MV-4-11 (cell line): ENCODE results near the gene ODR4.
A peak's percentile ranks its signal among the peaks of the same experiment; 100 is the strongest.
"Not testable (repeated sequence)": the region's sequence is repeated elsewhere in the genome, so short reads cannot be mapped to it uniquely, and the experiment has no call there.

Experiments
- DNase-seq: peaks from one replicate; lab custom pipeline; 2025; lab: John Stamatoyannopoulos, UW

Gene ODR4

DNA sequence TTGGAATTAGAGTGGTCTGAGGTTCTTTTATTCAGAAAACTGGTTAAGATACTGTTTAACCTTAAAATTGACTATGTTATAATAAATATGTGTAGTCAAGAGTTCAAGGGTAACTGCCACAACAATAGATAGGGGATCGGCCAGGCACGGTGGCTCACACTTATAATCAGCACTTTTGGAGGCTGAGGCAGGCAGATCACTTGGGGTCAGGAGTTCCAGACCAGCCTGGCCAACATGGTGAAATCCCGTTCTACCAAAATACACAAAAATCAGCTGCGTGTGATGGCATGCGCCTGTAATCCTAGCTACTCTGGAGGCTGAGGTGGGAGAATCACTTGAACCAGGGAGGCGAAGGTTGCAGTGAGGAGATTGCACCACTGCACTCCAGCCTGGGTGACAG, 45.8 kb downstream of the ODR4 start:
- DNase-seq: no peak

- DNase-seq: no peak
Observed at GRCh38 chr1:186424539-186424938, 48.9 kb downstream of the ODR4 start.

GRCh38 chr1:186426118-186426517, 50.5 kb downstream of the ODR4 start:
- no peak for DNase-seq

DNA sequence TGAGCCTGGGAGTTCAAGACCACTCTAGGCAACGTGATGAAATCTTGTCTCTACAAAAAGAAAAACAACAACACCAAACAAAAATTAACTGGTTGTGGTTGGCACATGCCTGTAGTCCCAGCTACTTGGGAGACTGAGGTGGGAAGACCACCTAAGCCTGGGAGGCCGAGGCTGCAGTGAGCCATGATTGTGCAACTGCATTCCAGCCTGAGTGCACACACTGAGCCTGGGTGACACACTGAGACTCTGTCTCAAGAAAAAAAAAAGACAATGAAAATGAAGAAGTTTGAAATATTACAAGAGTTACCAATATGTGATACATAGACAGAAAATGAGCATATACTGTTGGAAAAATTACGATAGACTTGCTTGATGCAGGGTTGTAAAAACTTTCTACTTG, 53.4 kb downstream of the ODR4 start:
- DNase-seq: peak; percentile 41

DNA sequence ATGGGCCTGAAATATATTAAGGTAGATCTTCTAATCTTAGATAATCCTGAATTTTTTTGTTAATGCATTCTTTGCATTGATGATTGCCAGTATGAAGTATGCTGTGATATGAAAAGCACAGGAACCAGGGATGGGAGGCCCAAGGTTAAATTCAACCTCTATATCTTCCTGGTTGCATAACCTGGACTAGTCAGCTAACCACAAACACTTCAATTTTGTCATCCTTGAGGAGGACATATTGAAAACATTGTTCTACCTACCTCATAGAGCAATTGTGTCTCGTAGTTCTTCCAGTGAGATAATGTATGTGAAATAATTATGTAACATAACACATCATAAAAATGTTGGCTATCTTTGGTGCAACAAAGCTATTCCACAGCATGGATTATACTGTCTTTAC, 59.7 kb downstream of the ODR4 start:
- peak; percentile 20 for DNase-seq

- DNase-seq: no peak
Observed at GRCh38 chr1:186438567-186438966, 62.9 kb downstream of the ODR4 start.

DNA sequence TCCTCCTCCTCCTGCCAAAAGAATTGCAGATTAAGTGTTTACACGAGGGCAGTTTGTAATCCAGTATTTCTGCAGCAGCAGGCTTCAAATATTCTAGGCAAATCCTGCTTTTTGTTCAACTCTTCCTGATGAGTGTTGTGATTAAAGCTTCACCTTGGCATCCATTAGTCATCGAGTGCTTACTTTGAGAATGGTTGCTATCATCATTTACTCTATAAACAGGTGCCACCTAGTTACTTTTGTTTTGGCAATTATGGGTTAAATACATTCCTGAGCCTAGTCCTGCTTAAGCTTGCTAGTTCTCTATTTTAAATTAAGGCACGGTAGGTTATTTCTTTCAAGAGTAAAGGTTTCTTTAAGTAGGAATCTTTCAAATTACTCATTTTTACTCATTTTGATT, 64.9 kb downstream of the ODR4 start:
- no peak for DNase-seq

DNA sequence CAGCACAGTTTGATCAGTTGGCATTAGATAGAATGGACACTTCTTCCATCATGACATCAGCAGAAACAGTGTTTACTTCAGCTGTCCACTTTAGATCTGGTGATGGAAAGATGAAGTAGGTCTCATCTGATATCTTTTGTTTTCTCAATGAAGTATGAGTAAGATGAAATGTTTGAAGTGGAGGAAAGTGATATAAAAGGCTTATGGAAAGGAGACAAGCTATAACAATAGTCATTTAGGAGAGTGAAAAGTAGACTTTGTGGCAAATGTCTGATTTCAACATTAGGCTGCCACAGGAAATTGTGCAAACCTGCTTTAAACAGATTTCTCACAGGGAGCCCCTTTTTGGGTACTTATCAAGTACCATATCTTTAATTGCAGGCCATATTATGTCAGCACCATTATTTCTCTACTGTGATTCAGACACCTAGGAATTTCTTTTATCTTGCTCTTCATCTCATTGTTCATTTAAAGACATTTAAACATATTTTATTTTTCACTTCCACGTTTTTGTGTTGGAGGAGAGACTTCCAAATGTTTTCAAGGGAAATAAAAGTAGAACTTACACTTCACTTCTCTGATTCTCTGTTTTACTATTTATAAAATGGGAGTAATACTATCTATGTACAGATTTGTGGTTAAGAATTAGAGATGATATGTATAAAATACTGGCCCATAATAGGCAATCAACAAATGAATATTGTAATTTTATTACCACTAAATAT, 67.2 kb downstream of the ODR4 start:
- peak; percentile 66 for DNase-seq

- DNase-seq: no peak
Observed at GRCh38 chr1:186443638-186444037, 68.0 kb downstream of the ODR4 start.

DNA sequence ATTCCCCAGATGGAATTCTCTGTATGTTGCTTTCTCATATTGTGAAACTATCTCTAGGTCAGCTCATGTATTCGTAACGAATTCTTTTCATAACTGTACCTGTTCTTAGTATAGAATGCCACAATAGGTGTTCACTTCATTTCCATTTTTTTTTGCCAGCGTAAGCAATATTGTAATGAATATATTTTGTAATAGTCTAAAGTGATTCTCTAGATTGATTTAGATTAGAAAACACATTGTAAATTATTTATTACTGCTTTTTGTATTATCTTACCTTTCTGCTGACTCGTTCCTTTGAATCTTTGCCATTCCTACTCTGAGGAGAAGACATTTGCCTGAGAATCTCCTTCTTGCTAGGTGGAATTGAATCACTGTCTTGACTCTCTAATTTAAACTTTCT, 70.5 kb downstream of the ODR4 start:
- no peak for DNase-seq

- DNase-seq: peak; percentile 66
Observed at GRCh38 chr1:186454981-186455380, 79.3 kb downstream of the ODR4 start.

- DNase-seq: no peak
Observed at GRCh38 chr1:186456729-186457255, 81.2 kb downstream of the ODR4 start.

- DNase-seq: not testable (repeated sequence)
Observed at GRCh38 chr1:186459161-186459560, 83.5 kb downstream of the ODR4 start.

GRCh38 chr1:186461014-186461413, 85.4 kb downstream of the ODR4 start, which contains the start of gene PDC:
Gene PDC (minus strand): TSS chr1:186461114. CDS start chr1:186449459, 11,655 bp downstream.
- no peak for DNase-seq

GRCh38 chr1:186463511-186463910, 87.9 kb downstream of the ODR4 start:
- DNase-seq: no peak

DNA sequence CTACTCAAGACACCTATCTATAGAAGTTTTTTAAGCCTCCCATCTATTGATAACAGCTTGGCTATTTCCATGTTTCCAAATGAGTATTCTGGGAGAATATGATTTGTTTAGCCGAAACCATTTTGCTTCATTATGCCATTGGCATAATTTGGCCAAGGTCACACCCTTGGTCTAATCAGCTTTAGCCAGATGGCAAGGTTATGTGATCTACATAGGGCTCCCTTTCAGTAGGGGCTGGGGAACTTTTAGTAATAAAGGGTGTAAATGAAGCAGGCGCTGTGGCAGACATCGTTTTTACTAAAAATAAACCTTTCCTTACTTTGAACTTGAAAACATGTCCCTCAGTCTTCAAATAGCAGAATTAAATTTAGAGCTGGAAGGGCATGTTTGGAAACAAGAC, 88.3 kb downstream of the ODR4 start:
- DNase-seq: no peak

GRCh38 chr1:186465491-186465890, 89.9 kb downstream of the ODR4 start:
- DNase-seq: not testable (repeated sequence)

DNA sequence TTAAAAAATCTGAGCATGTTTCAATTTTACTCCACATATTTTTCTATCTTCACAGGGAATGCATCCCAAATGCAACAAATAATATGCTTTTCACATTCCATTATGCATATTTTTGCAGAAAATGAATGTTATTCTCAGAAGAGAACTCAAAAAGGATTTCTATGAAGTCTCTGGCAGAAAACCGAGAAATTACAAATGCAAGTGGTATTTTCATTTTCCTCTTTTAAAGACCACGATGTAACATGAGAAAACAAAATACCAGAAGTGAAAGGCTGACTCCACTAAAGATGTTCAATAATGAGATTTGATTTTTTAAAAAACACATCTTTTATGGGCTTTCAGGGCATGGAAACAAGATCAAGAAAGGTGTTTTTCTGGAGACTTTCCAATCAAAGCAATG, 90.3 kb downstream of the ODR4 start:
- DNase-seq: no peak
